Measurements from ENCODE around the gene OR7A5. TPM values are rescaled to one million over a fixed set of nuclear protein-coding genes. Genes with fewer than 3 reads are reported as not detected.

Gene OR7A5
- total and polyA plus RNA-seq, 2 of the 8 experiments (the other 6 are each of a cell fraction or from before 2014, with no cell fraction given), result not detected

- no peak for TF ChIP-seq PHF8 (conservative IDR thresholded peaks at IDR 0.05; ENCODE audit: low read depth, low read length)
Measured at GRCh38 chr19:14868497-14868896, 33.5 kb upstream of the OR7A5 start (continued).
